Stimulated activated CD4-positive, alpha-beta T cell treated with anti-CD3 and anti-CD28 coated beads, Interleukin-15, amount 100 ng/mL, for 1 hour (primary cell): Measurements from ENCODE around the gene NRF1.
"Not testable (repeated sequence)": the region's sequence is repeated elsewhere in the genome, so short reads cannot be mapped to it uniquely, and the experiment has no call there.

Experiments used
- DNase-seq, 2 donors: peaks; one replicate each; pipeline ENCODE4 v3.0.0-alpha.2; 2020; ENCODE audit warnings: low read depth in 1 of 2, low spot score in 1 of 2

Gene NRF1

GRCh38 chr7:129646369-129647021 is 35.0 kb downstream of the NRF1 start:
- no peak for DNase-seq

GRCh38 chr7:129649128-129649690 is 37.7 kb downstream of the NRF1 start:
- DNase-seq: no peak

- DNase-seq: no peak
These were observed 38.7 kb downstream of the NRF1 start for GRCh38 chr7:129650056-129650758.

GRCh38 chr7:129652914-129653313 is 41.4 kb downstream of the NRF1 start:
- DNase-seq: no peak

- no peak for DNase-seq
These were observed 44.3 kb downstream of the NRF1 start for GRCh38 chr7:129655811-129656210.

- no peak for DNase-seq
These were observed 45.8 kb downstream of the NRF1 start for GRCh38 chr7:129657363-129657762.

- DNase-seq: not testable (repeated sequence)
These were observed 48.4 kb downstream of the NRF1 start for GRCh38 chr7:129659907-129660306.

GRCh38 chr7:129661645-129662182 is 50.2 kb downstream of the NRF1 start:
- no peak for DNase-seq

GRCh38 chr7:129663240-129663639 is 51.7 kb downstream of the NRF1 start:
- not testable (repeated sequence) for DNase-seq

- DNase-seq: no peak
These were observed 52.8 kb downstream of the NRF1 start for GRCh38 chr7:129664029-129665012.

- no peak for DNase-seq
These were observed 53.5 kb downstream of the NRF1 start for GRCh38 chr7:129665013-129665401.

GRCh38 chr7:129667116-129667515 is 55.6 kb downstream of the NRF1 start:
- no peak for DNase-seq

GRCh38 chr7:129667551-129667950 is 56.0 kb downstream of the NRF1 start:
- DNase-seq: no peak

GRCh38 chr7:129669901-129670300 is 58.4 kb downstream of the NRF1 start:
- DNase-seq: no peak

GRCh38 chr7:129670656-129671055 is 59.1 kb downstream of the NRF1 start:
- DNase-seq: no peak

GRCh38 chr7:129671266-129671665 is 59.7 kb downstream of the NRF1 start:
- DNase-seq: no peak

- DNase-seq: not testable (repeated sequence)
These were observed 63.0 kb downstream of the NRF1 start for GRCh38 chr7:129674475-129674874.

- DNase-seq: no peak
These were observed 64.0 kb downstream of the NRF1 start for GRCh38 chr7:129675521-129675920.

GRCh38 chr7:129676017-129676897 is 64.7 kb downstream of the NRF1 start:
- no peak for DNase-seq

GRCh38 chr7:129677796-129678195 is 66.3 kb downstream of the NRF1 start:
- no peak for DNase-seq
